AG09319 (cell line): ENCODE results near the gene NEUROD1.

Experiments
- DNase-seq: peaks from one replicate; pipeline ENCODE4 v3.0.0-alpha.2; 2010; ENCODE audit warnings: low read depth; ENCODE audit errors: extremely low read depth
- TF ChIP-seq, protein P1 (sequence below): IDR thresholded peaks from 2 replicates; pipeline ENCODE4 v1.5.1; 2011; ENCODE audit warnings: low read depth, mild to moderate bottlenecking, inconsistent platforms, low read length, moderate library complexity

NEUROD1 gene

DNA sequence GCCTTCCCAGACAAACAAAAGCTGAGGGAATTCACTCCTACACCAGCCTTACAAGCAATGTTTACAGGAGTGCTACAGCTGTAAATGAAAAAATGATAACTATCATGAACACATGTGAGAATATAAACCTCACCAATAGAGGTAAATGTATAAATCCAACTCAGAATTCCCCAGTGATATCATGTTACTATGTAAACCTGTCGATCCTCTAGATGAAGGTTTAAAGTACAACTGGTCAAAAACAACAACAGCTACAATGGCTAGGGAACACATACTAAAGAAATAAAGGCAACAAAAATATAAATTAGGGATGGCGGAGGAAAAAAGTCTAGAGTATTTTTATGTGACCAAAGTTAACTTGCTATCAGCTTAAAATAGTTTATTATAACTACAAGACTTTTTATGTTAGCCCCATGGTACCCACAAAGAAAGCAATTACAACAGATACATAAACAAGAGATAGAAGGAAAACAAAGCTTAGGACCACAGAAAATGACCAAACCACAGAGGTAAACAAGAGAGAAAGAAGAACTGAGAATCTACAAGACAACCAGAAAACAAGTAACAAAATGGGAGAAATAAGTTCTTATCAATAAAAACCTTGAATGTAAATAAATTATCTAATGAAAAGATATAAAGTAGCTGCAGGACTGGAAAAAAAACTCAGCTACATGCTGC is 31.7 kb downstream of the NEUROD1 start:
- TF ChIP-seq, protein P1, sequence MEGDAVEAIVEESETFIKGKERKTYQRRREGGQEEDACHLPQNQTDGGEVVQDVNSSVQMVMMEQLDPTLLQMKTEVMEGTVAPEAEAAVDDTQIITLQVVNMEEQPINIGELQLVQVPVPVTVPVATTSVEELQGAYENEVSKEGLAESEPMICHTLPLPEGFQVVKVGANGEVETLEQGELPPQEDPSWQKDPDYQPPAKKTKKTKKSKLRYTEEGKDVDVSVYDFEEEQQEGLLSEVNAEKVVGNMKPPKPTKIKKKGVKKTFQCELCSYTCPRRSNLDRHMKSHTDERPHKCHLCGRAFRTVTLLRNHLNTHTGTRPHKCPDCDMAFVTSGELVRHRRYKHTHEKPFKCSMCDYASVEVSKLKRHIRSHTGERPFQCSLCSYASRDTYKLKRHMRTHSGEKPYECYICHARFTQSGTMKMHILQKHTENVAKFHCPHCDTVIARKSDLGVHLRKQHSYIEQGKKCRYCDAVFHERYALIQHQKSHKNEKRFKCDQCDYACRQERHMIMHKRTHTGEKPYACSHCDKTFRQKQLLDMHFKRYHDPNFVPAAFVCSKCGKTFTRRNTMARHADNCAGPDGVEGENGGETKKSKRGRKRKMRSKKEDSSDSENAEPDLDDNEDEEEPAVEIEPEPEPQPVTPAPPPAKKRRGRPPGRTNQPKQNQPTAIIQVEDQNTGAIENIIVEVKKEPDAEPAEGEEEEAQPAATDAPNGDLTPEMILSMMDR, result no peak
- DNase-seq, result no peak

DNA sequence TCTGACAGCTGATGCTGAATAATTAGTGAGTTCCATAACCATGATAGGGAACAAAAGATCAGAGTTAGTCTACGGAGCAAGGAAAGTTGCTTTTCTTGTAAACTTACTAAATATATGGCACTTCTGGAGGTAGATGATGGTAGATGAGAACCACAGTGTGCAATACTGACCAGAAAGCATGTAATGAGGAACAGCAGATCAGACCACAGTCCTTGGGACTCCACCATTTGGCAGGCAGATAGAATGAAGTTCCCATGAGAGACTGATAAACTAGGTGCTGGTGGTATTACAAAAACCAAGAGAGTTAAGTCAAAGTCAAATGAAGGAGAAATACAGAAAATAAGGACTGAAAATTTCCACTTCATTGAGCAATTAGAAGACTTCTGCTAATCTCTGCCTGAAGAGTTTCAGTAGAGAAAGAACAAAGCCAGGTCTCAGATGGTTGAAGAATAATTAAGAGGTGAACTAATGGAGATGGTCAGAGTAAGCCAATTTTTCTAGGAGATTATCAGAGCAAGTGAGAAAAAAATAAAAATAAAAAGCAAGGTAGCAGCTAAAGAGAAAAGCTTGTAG is 33.8 kb downstream of the NEUROD1 start:
- no peak for DNase-seq
- TF ChIP-seq, protein P1, result no peak

DNA sequence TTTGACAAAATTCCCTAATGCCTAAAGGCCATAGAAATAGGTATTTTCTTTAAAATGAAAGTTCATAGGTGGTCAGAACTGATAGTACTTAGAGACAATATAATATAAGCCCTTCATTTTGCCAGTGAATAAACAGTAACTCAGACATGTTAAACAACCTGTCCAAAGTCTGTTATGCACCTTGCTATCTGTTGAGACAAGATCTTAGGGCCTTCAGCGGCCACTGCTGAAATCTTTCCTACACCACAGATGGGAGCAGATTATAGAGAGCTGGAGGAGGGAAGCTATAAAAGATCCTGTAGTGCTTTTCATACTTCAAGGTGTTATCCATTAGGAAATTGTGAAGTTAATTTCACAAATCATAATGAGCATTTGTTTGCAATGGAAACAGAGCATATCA is 37.2 kb downstream of the NEUROD1 start:
- DNase-seq, result no peak
- TF ChIP-seq, protein P1, result no peak

DNA sequence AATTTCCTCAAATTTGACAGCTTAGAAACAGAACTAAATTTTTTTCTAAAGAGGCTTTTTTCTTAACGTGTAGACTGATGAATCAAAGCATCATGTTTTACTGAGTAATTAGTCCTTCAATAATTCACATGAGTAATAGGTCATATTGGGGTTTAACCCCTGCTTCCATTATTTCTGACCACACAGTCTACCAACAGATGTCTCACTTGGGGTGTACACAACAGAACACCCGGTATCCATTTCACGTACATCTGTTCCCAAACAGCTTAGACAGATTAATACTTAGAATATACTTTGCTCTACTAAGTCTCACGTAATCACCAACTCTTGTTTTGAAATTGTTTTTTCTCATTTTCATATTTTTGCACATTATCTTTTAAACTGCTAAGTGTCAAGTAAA is 38.2 kb downstream of the NEUROD1 start:
- TF ChIP-seq, protein P1, result no peak
- no peak for DNase-seq

DNA sequence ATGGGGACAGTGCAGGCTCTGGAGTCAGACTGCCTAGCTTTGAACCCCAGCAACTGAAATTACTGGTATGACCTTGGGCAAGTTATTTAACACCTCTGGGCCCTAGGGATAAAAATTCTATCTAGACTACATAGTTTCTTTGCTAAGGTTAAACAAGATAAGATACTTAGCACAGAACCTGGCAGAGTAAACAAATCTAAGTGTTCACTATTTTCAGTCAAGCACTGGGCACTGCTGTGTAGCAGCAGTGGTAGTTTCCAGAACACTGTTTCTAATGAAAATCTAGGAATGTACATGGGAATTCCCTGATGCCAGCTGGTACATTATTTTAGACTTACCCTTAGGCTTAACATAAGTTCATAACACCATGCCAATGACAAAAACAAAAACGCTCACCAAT is 40.6 kb downstream of the NEUROD1 start:
- TF ChIP-seq, protein P1, result no peak
- no peak for DNase-seq

DNA sequence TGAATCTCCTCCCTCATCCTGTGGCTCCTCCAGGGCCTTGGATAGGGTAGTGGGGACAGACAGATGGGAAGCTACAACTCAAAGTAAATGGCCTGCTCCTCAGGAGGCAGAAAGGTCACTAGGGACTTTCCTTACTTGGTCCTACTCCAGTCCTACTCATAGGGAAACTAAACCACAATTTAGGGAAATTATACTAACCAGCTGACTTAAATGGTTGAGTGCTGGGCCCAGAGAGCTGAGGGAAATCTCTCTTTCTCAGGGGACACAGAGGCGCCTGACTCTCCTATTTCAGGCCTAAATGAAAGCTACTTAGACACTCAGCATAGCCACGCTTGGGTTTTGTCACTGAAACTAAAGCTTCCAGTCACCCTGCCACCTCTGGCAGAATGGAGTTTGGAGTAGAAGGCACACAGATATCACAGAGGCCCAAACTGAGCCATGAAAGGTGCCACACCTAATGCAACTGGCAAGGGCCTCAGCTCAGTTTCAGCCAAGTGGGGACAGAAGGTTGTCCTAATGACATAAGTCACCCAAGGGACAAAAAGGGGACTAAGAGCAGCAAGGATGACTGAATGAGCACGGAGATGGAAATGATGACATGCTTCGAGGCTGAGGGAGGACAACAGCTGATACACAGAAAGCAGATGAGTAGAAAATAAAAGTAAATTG is 47.5 kb downstream of the NEUROD1 start:
- DNase-seq, result no peak
- TF ChIP-seq, protein P1, result no peak
